OCI-LY1 (cell line): ENCODE measurements around the gene CHP2.

ENCODE experiments used
- H2AFZ ChIP-seq: fragments of 200-600 bp; sonication (generic), shearing (Covaris generic); 2 replicates; pipeline ENCODE4 v1.6.0; 2014; ENCODE audit warnings: antibody characterized with exemption, mild to moderate bottlenecking, low read length
- H3F3A ChIP-seq: fragments of 200-600 bp; sonication (generic), shearing (Covaris generic); 2 replicates; pipeline ENCODE4 v1.6.0; 2014; ENCODE audit warnings: mild to moderate bottlenecking, antibody characterized with exemption, low read length, moderate library complexity; ENCODE audit not compliant: insufficient read depth
- H3K27ac ChIP-seq: fragments of 200-600 bp; sonication (generic); 2 replicates; pipeline ENCODE4 v1.5.1; 2014; ENCODE audit warnings: low read length, mixed run types, mild to moderate bottlenecking, low read depth; ENCODE audit not compliant: poor library complexity, severe bottlenecking
- H3K27me3 ChIP-seq: fragments of 200-600 bp; sonication (generic); 2 replicates; pipeline ENCODE4 v1.6.0; 2014; ENCODE audit warnings: antibody characterized with exemption, mild to moderate bottlenecking, low read length, moderate library complexity; ENCODE audit not compliant: insufficient read depth
- H3K36me3 ChIP-seq: fragments of 200-600 bp; sonication (generic); 2 replicates; pipeline ENCODE4 v1.6.1; 2014; ENCODE audit warnings: mild to moderate bottlenecking, antibody characterized with exemption, low read length, moderate library complexity, mixed read lengths; ENCODE audit not compliant: insufficient read depth
- H3K4me1 ChIP-seq: fragments of 200-600 bp; sonication (generic); 2 replicates; pipeline ENCODE4 v1.5.1; 2014; ENCODE audit warnings: mild to moderate bottlenecking, low read length, moderate library complexity; ENCODE audit not compliant: insufficient read depth, severe bottlenecking
- H3K4me2 ChIP-seq: fragments of 200-600 bp; sonication (generic), shearing (Covaris generic); 2 replicates; pipeline ENCODE4 v1.6.1; 2014; ENCODE audit warnings: low read length
- H3K4me3 ChIP-seq: fragments of 200-600 bp; sonication (generic); 2 replicates; pipeline ENCODE4 v1.5.1; 2014; ENCODE audit warnings: low read length, low read depth, mild to moderate bottlenecking, mixed read lengths; ENCODE audit not compliant: poor library complexity, severe bottlenecking
- H3K79me2 ChIP-seq: fragments of 200-600 bp; shearing (Covaris generic); 2 replicates; pipeline ENCODE4 v1.6.1; 2016; ENCODE audit warnings: mixed run types, low read length, mixed read lengths; ENCODE audit not compliant: insufficient read depth
- H3K9ac ChIP-seq: fragments of 200-600 bp; sonication (generic), shearing (Covaris generic); 2 replicates; pipeline ENCODE4 v1.6.1; 2014; ENCODE audit warnings: mild to moderate bottlenecking, low read length, mixed read lengths
- H3K9me2 ChIP-seq: fragments of 200-600 bp; sonication (generic), shearing (Covaris generic); 2 replicates; pipeline ENCODE4 v1.6.1; 2014; ENCODE audit warnings: low read depth, mild to moderate bottlenecking, low read length, mixed read lengths
- H3K9me3 ChIP-seq: fragments of 200-600 bp; shearing (Covaris generic); 2 replicates; pipeline ENCODE4 v1.6.1; 2014; ENCODE audit warnings: low read length, mixed read lengths
- H4K20me1 ChIP-seq: fragments of 200-600 bp; sonication (generic), shearing (Covaris generic); 2 replicates; pipeline ENCODE4 v1.6.0; 2016; ENCODE audit warnings: mild to moderate bottlenecking, low read length; ENCODE audit not compliant: insufficient read depth
- EZH2 ChIP-seq: fragments of 200-600 bp; sonication (generic), shearing (Covaris generic); IDR thresholded peaks from 2 replicates; pipeline ENCODE4 v1.8.0; 2017; ENCODE audit warnings: borderline replicate concordance, mixed run types, mild to moderate bottlenecking, antibody characterized with exemption, low read length, moderate library complexity, mixed read lengths
- TF ChIP-seq, protein P1 (sequence below): fragments of 200-600 bp; sonication (generic), shearing (Covaris generic); IDR thresholded peaks from 2 replicates; pipeline ENCODE4 v1.5.1; 2017; ENCODE audit warnings: mild to moderate bottlenecking, antibody characterized with exemption, low read length, moderate library complexity, mixed read lengths

Gene CHP2

DNA sequence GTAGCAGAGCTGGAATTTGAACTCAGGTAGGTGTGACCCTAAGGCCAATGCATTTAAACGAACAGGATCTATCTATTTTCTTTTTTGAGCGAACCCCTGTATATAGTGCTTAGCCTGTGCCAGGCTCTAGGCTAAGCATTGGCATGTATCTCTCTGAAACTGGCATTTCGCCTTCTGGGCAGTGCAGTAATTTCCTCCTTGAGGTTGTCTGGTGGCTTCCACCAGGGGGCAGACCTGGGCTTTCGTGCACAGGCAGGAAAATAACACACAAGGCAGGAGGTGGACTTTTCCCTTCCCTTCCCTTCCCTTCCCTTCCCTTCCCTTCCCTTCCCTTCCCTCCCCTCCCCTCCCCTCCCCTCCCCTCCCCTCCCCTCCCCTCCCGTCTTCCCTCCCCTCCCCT lies 46.6 kb downstream of the CHP2 start:
- Histone ChIP-seq H4K20me1 (no peaks in the 10 kb centered on the region), H3K4me2 (no peak overlapping the region), H3K36me3 (no peaks in the 10 kb centered on the region), H3K9me3 (no peaks in the 10 kb centered on the region), H3F3A (no peaks in the 10 kb centered on the region), H2AFZ (no peak overlapping the region), H3K27ac (no peak overlapping the region), H3K79me2 (no peaks in the 10 kb centered on the region), H3K9me2 (no peaks in the 10 kb centered on the region), H3K4me1 (peaks cover 8% of the 10 kb centered on the region), H3K4me3 (no peak overlapping the region), H3K27me3 (no peaks in the 10 kb centered on the region; the same call in 1 of the 2 replicates), H3K9ac (no peak overlapping the region)
- no peak for TF ChIP-seq EZH2
- TF ChIP-seq, protein P1, sequence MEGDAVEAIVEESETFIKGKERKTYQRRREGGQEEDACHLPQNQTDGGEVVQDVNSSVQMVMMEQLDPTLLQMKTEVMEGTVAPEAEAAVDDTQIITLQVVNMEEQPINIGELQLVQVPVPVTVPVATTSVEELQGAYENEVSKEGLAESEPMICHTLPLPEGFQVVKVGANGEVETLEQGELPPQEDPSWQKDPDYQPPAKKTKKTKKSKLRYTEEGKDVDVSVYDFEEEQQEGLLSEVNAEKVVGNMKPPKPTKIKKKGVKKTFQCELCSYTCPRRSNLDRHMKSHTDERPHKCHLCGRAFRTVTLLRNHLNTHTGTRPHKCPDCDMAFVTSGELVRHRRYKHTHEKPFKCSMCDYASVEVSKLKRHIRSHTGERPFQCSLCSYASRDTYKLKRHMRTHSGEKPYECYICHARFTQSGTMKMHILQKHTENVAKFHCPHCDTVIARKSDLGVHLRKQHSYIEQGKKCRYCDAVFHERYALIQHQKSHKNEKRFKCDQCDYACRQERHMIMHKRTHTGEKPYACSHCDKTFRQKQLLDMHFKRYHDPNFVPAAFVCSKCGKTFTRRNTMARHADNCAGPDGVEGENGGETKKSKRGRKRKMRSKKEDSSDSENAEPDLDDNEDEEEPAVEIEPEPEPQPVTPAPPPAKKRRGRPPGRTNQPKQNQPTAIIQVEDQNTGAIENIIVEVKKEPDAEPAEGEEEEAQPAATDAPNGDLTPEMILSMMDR, result peak; percentile 62; the same call in 1 of the 2 replicates

DNA sequence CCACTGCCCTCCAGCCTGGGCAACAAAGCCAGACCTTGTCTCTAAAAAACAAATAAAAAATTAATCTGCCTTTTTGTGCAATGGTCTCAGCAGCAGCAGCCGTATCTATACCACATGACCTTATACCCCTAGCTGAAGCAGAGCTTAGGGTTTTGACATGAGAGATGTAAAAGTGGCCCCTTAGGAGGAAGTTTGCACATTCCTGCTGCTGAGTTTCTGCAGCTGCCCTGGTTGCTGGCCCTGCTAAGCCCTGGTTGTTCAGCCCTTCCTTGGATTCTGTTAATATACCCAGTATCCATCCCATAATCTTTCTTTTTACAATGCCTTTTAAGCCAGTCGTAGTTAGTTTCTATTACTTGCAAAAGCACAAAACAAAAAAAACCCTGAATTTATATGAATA lies 48.0 kb downstream of the CHP2 start:
- no peak overlapping the region for H3K9ac ChIP-seq
- no peak overlapping the region for H3K4me3 ChIP-seq
- H3K79me2 ChIP-seq, result no peaks in the 10 kb centered on the region
- no peaks in the 10 kb centered on the region for H3K27me3 ChIP-seq
- no peaks in the 10 kb centered on the region for H3K9me3 ChIP-seq
- no peaks in the 10 kb centered on the region for H3K9me2 ChIP-seq
- H3K36me3 ChIP-seq, result no peaks in the 10 kb centered on the region
- no peaks in the 10 kb centered on the region for H3F3A ChIP-seq
- H3K4me2 ChIP-seq, result no peak overlapping the region
- H4K20me1 ChIP-seq, result no peaks in the 10 kb centered on the region
- no peak for TF ChIP-seq EZH2
- TF ChIP-seq, protein P1, result no peak
- H2AFZ ChIP-seq, result no peak overlapping the region
- no peak overlapping the region for H3K27ac ChIP-seq
- H3K4me1 ChIP-seq, result peaks cover 16% of the 10 kb centered on the region

DNA sequence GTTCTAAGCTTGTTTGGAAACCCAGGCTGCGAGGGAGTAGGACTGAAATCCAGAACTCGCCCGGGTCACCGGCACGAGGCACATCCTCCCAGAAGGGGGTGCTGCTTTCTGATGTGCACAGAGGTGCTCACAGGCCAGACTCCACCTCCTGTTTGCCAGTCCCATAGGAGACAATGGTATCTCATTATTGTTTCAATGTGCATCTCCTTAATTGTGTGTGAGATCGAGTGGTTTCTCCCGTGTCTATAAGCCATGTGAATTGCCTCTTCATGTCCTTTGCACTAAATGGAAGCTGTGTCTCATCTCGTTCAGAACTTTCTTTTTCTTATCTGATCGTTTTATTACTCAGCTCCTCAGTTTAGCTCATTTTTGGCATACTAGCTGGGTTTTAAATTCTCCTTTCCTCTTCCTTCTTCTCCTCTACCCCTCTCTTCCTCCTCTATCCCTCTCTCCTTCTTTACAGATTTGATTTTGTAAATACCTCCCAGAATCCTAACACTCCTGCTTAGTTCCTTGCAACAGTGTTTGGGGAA lies 48.8 kb downstream of the CHP2 start:
- Histone ChIP-seq H3K79me2 (no peaks in the 10 kb centered on the region), H3K4me1 (peaks cover 16% of the 10 kb centered on the region), H3K27ac (no peak overlapping the region), H3F3A (no peaks in the 10 kb centered on the region), H3K9ac (no peak overlapping the region), H4K20me1 (no peaks in the 10 kb centered on the region), H3K9me2 (no peaks in the 10 kb centered on the region), H3K4me2 (no peak overlapping the region), H3K27me3 (no peaks in the 10 kb centered on the region), H3K4me3 (no peak overlapping the region), H3K36me3 (no peaks in the 10 kb centered on the region), H2AFZ (no peak overlapping the region), H3K9me3 (no peaks in the 10 kb centered on the region)
- no peak for TF ChIP-seq EZH2
- TF ChIP-seq, protein P1, result peak; percentile 90
